HG03342 (cell line): ENCODE measurements around the gene ZNF280A.

Experiments used
- ATAC-seq: cut with Tn5 transposase; IDR thresholded peaks from one replicate; pipeline ENCODE4 v1.9.1; 2021; ENCODE audit warnings: mild to moderate bottlenecking, moderate library complexity; ENCODE audit not compliant: unreplicated experiment

Gene ZNF280A, protein sequence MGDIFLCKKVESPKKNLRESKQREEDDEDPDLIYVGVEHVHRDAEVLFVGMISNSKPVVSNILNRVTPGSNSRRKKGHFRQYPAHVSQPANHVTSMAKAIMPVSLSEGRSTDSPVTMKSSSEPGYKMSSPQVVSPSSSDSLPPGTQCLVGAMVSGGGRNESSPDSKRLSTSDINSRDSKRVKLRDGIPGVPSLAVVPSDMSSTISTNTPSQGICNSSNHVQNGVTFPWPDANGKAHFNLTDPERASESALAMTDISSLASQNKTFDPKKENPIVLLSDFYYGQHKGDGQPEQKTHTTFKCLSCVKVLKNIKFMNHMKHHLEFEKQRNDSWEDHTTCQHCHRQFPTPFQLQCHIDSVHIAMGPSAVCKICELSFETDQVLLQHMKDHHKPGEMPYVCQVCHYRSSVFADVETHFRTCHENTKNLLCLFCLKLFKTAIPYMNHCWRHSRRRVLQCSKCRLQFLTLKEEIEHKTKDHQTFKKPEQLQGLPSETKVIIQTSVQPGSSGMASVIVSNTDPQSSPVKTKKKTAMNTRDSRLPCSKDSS

GRCh38 chr22:22520020-22520656 is at the start of gene ZNF280A:
TSS of gene ZNF280A (minus strand) at chr22:22520270. CDS start at chr22:22515630, 4,640 bp downstream.
- no peak for ATAC-seq

- no peak for ATAC-seq
Observed at GRCh38 chr22:22569218-22569617, 49.1 kb upstream of the ZNF280A start.

DNA sequence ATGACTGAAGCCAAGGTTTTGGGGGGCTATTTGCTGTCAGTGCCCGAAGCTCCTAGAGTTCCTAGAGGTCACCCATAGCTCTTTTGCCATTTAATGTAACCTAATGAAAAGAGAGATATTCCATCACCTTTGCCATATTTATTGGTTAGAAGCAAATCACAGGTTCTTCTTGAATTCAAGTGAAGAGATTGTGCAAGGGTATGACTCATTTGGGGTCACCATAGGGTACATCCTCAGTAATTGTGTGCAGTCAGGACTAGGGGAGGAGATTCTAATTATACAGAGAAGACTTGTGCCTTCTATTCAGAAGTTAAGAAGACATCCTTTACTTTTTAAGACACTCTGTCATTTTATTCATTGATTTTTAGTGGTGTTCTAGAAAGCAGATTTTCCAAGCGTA is 45.9 kb upstream of the ZNF280A start:
- ATAC-seq = no peak

DNA sequence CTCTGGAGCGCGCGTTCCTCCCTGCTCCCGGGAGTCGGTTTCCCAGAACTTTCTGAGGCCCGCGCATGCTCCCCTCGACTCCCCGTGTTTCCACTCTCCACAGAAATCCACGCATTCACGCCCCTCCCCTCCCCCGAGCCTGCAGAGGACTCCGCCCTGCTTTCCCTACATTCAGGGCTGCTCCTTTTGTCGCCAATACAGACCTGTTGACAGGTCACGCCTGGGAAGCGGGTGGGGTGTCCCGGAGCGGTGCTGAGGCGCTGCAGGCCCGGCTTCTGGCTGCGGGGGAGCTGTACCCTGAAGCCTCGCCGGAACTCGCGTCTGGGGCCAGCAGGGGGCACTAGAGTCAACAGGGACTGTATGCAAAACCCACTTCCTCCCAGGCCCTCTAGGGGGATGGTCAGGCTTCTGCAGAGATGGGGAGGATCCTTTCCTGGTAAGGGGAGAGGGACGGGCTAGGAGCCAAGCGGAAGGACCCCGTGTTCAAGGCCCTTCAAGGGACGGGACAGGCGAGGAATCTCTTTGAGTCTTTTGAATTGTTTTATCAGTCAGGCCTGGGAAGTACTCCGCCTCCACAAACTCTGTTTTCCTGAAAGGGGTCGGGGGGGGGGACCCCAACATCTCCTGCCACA is 39.0 kb upstream of the ZNF280A start, which contains the start of gene PRAME:
TSS of gene PRAME (minus strand) at position 294 of the 632 bp plus-strand sequence. CDS start 2,433 bp downstream, outside the sequence.
- ATAC-seq = no peak

- ATAC-seq = no peak
Observed at GRCh38 chr22:22558071-22558971, 38.3 kb upstream of the ZNF280A start.

GRCh38 chr22:22556995-22557925 is 37.2 kb upstream of the ZNF280A start:
- no peak for ATAC-seq

DNA sequence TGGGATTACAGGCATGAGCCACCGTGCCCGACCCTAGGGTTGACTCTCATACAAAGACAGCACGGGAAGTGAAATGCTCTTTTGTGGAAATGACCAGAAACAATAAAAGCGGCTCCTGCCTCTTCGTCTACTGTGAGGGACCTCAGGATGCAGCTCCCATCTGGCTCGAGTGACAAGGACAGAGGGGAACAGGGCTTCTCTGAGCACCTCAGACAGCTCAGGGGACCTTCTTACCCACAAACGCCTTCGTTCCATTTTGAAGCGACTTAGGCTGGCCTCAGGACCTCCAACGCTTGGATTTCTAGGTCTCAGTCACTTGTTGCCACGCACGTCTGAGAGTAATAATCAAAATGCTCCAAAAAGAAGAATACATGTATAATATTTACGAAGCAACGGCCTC is 36.5 kb upstream of the ZNF280A start:
- no peak for ATAC-seq

GRCh38 chr22:22555596-22555995 is 35.5 kb upstream of the ZNF280A start:
- ATAC-seq = no peak

DNA sequence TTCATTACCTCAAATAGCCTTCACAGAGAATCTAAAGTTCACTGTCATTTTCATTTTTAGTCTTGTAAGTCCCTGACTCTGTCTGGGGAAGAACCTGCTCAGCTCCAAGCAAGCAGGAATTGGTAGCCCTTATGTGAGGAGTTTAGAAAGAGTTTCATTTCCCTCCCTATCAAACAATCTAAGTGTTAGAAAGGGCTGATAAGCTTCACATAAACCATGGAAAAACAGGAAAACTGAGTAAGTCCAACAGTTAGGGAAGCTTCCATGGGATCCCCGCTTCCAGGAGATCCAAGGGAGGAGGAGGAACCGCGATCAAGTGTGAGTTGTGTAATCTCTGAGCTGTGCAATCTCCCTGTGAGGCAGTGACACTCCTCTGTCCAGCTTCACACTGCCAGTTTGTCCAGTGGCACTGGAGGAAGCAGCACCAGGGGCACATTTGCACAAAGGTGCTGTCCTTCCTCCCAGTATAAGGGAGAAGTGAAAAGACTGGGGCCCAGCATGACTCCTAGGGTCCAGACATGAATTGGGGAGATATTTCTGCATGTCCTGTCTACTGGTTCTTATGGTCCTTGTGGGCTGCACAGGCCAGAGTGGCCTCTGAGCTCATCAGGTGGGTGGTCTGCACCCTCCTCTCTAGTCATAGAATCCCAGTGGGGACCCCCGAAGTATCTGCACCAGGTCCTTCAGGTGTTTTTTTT is 34.7 kb upstream of the ZNF280A start:
- ATAC-seq = no peak

DNA sequence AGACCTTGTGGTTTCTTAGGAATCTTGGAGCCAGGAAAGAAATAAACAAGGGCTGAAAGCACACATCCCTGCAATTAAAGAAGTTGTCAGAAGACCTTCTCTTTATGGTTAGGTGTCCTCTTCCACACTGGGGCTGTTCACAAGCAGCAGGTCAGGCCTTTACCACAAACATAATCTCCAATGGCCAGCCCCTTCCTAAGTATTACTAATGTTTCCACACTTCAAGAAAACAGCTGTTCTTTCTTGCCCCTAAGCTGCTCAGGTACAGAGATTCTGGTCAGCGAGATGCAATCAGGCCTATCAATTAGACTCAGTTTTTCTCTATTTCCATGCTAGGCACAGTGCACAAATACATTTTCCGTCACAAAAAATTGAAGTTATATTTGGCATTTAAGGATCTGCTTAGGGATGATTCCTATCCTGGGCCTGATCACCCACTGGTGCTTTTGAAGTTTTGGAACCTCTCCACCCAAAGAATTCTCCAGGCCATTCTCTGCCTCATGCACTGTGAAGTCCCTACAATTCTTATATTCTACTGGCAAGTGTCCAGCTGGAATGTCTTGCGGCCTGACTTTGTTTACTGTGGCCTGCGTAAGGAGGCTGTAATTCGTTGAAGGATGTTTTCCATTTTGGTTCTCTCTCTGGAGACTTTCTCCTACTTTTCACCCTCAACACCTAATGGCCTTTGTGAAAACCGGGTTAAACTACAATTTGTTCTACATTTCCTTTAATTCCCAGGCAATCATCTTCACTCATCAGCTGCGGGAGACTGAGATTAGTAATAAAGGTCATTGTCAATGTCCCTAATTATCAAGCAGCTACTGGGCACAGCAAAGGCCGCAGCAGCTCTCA is 33.9 kb upstream of the ZNF280A start:
- ATAC-seq = no peak

- no peak for ATAC-seq
Observed at GRCh38 chr22:22553141-22553540, 33.1 kb upstream of the ZNF280A start.

GRCh38 chr22:22552630-22553029 is 32.6 kb upstream of the ZNF280A start:
- ATAC-seq = no peak

DNA sequence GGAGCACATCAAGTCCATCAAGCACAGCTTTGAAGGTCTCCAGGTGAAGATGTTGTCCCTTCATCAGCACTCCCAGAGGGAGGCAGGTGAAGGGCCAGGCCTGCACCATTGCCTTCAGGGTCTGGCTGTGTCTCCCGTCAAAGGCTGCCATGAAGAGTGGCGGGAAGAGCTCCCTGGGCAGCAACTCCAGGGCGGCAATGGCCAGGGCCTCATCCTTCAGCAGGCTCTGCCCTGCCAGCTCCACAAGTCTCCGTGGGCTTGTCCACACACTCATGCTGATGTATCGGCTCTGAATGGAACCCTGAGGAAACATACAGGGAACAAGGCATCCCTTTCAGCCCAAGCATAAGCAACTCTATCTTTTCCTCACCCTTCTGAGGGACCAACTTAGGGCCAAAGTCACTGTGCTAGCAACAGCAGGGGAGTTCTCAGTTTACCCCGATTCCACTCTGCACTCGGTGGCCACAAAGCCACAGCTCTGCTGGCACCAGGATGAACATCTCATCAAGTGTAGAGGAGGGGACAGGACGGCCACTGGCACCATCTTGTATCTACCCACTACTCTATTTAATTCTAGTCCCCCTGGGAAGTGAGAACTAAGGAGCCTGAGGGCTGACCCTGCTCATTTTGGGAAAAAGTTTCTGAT is 30.8 kb upstream of the ZNF280A start:
- no peak for ATAC-seq

DNA sequence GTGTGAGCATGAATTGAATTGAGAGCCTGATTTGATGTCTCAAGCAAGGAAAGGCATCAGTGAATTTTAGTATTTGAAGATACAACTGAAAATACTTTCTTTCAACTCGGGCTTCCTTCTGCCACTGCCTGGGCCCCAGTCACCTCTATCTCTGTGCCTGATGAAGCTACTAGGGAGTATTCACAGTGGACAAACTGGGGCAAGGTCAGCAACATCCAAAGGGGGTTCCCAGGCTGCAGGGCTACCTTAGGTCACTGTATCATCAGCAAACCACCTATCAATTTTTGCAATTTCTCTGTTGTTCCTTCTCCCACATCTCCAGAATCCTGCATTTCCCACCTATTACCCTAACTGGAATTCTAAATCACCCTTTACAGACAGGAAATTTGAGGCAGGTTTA is 28.8 kb upstream of the ZNF280A start:
- no peak for ATAC-seq

DNA sequence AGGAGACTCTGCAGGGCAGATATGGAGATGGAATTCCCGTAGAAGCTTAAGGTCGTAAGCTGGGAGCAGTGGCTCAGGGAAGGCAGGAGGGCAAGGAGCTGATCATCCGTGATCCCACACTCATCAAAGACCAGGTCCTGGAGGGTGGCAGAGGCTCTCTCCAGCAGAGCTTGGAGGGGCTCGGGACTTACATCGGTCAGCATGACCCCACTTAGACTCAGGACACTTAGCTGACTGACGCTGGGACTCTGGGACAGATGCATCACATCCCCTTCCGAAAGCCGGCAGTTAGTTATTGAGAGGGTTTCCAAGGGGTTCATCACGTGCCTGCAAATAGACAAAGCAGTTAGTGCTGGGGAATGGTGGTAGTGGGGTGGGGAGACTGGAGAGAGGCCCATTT is 28.2 kb upstream of the ZNF280A start:
- no peak for ATAC-seq

- no peak for ATAC-seq
Observed at GRCh38 chr22:22547692-22548300, 27.7 kb upstream of the ZNF280A start.

DNA sequence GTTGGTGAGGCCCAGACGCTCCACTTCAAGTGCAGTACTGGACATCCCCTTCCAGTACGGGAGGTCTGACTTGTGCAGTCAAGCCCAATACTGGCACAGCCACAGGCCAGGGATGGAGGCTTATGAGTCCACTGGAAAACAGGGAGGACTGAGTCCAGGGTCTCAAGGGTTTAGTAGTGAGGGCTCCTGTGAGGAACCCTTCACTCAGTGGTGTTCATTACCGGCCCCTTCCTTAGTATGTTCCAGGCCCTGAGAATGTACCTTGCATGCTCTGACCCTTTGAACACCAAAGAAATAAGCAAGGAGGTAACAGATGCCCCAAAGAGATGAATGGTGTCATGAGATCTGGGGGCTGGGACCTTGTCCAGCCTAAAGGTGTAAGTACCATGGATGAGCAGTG is 27.2 kb upstream of the ZNF280A start:
- ATAC-seq = no peak
